Measurements from ENCODE around the gene FOXN4.

FOXN4 gene

GRCh38 chr12:109250523-109250922 is 58.6 kb downstream of the FOXN4 start:
- no peak for DNase-seq (ENCODE audit: low read depth)
- no peak overlapping the region for H3K4me3 ChIP-seq (ENCODE audit: low read depth, low read length)
- no peak for TF ChIP-seq CTCF (IDR thresholded peaks at IDR 0.05; ENCODE audit: control insufficient read depth, extremely low read depth, insufficient read depth)

GRCh38 chr12:109247831-109248654 is 61.0 kb downstream of the FOXN4 start:
- no peak for TF ChIP-seq CTCF (IDR thresholded peaks at IDR 0.05; ENCODE audit: control insufficient read depth, extremely low read depth, insufficient read depth)
- H3K4me3 ChIP-seq (ENCODE audit: low read depth, low read length): no peak overlapping the region
- DNase-seq (ENCODE audit: low read depth): peak; percentile 11

GRCh38 chr12:109246221-109246620 is 62.9 kb downstream of the FOXN4 start:
- no peak for DNase-seq (ENCODE audit: low read depth)

GRCh38 chr12:109244073-109244472 is 65.0 kb downstream of the FOXN4 start:
- H3K4me3 ChIP-seq (ENCODE audit: low read depth, low read length): no peak overlapping the region
- DNase-seq (ENCODE audit: low read depth): no peak
- no peak for TF ChIP-seq CTCF (IDR thresholded peaks at IDR 0.05; ENCODE audit: control insufficient read depth, extremely low read depth, insufficient read depth)

More at GRCh38 chr12:109246221-109246620, 62.9 kb downstream of the FOXN4 start:
- TF ChIP-seq CTCF (IDR thresholded peaks at IDR 0.05; ENCODE audit: control insufficient read depth, extremely low read depth, insufficient read depth): no peak
- H3K4me3 ChIP-seq (ENCODE audit: low read depth, low read length): no peak overlapping the region

- DNase-seq (ENCODE audit: low read depth): no peak
- no peak for TF ChIP-seq CTCF (IDR thresholded peaks at IDR 0.05; ENCODE audit: control insufficient read depth, extremely low read depth, insufficient read depth)
- H3K4me3 ChIP-seq (ENCODE audit: low read depth, low read length): no peak overlapping the region
Measured at GRCh38 chr12:109241936-109242335, 67.1 kb downstream of the FOXN4 start.

GRCh38 chr12:109240365-109240764 is 68.7 kb downstream of the FOXN4 start:
- no peak for TF ChIP-seq CTCF (IDR thresholded peaks at IDR 0.05; ENCODE audit: control insufficient read depth, extremely low read depth, insufficient read depth)
- no peak overlapping the region for H3K4me3 ChIP-seq (ENCODE audit: low read depth, low read length)
- no peak for DNase-seq (ENCODE audit: low read depth)

- no peak for DNase-seq (ENCODE audit: low read depth)
- no peak for TF ChIP-seq CTCF (IDR thresholded peaks at IDR 0.05; ENCODE audit: control insufficient read depth, extremely low read depth, insufficient read depth)
Measured at GRCh38 chr12:109239691-109240090, 69.4 kb downstream of the FOXN4 start.

More at GRCh38 chr12:109239691-109240090, 69.4 kb downstream of the FOXN4 start:
- no peak overlapping the region for H3K4me3 ChIP-seq (ENCODE audit: low read depth, low read length)

All from LNCaP clone FGC (cell line).